Uterus (tissue), 4 donors: ENCODE results near the gene FERMT3. TPM values are rescaled to one million over a fixed set of nuclear protein-coding genes. Genes with fewer than 3 reads are reported as not detected.

Experiments used
- DNase-seq, 2 donors: peaks; one replicate each; pipeline ENCODE4 v3.0.0-alpha.2; 2019 to 2020
- H3K27ac ChIP-seq, 2 donors: fragments of 200-600 bp; sonication (generic); 1 replicate in 1 of 2; 2 replicates in 1 of 2; pipeline ENCODE4 v1.5.1; 2016 to 2018
- H3K27me3 ChIP-seq, 2 donors: fragments of 200-600 bp; sonication (generic); one replicate each; pipeline ENCODE4 v1.5.1; 2018 to 2019; ENCODE audit warnings: control low read depth in 1 of 2
- H3K36me3 ChIP-seq, 2 donors: fragments of 200-600 bp; sonication (generic); one replicate each; pipeline ENCODE4 v1.5.1; 2019; ENCODE audit warnings: control low read depth in 1 of 2
- H3K4me1 ChIP-seq, 2 donors: fragments of 200-600 bp; sonication (generic); one replicate each; pipeline ENCODE4 v1.5.1; 2018 to 2019; ENCODE audit warnings: control low read depth in 1 of 2
- H3K4me3 ChIP-seq, 2 donors: fragments of 200-600 bp; sonication (generic); 1 replicate in 1 of 2; 2 replicates in 1 of 2; pipeline ENCODE4 v1.5.1; 2018 to 2019; ENCODE audit warnings: mild to moderate bottlenecking in 1 of 2
- H3K9me3 ChIP-seq, 2 donors: fragments of 200-600 bp; sonication (generic); one replicate each; pipeline ENCODE4 v1.5.1; 2019; ENCODE audit warnings: control low read depth in 1 of 2
- POLR2A ChIP-seq, 2 donors: fragments of 450-650 bp; IDR thresholded peaks; one replicate each; pipeline ENCODE4 v1.6.1; 2016; ENCODE audit warnings: antibody characterized with exemption in 2 of 2, mild to moderate bottlenecking in 1 of 2, moderate library complexity in 1 of 2
- intact Hi-C: fragments of 100-400 bp; cut with DNase I; formaldehyde crosslinking; loops from one replicate; pipeline ENCODE4 v1.15.1; 2023; ENCODE audit warnings: low total_unique reads
- total RNA-seq, 4 donors: library from RNA; depleted of rRNA in 3 of 4; stranded (reverse); fragments of >200 nt in 3 of 4; gene quantifications; one replicate each; pipeline versions ENCODE4 v1.1.0 to v1.2.4, GENCODE V29; 2014 to 2023
- TF ChIP-seq, protein P1 (sequence below), 4 experiments: fragments of 200-600 bp in 2 of 4; fragments of 450-650 bp in 2 of 4; sonication (generic) in 2 of 4; IDR thresholded peaks; one replicate each; pipeline ENCODE4 v1.5.1; 2016 to 2019; ENCODE audit warnings: antibody characterized with exemption in 4 of 4, mild to moderate bottlenecking in 2 of 4, moderate library complexity in 1 of 4
- donor health status: DM: yes; HTN: yes; CAD: no.

FERMT3 gene
- total RNA-seq, 4 donors from 2014 or later, result 3.1 to 50.3 (median 9.3) TPM

DNA sequence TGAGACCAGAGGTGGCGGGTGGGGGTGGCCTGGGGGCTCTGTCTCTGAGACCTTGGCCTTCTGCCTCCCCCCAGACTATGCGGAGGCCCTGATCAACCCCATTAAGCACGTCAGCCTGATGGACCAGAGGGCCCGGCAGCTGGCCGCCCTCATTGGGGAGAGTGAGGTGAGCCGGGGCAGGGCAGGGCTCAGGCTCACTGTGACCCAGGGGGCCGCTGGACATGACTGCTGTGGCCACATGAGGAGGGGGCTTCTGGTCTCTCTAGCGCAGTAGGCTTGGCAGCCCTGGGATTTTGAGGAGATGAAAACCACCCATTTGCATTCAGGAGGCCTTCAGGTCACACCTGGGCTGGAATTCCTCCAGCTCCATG lies 57.4 kb downstream of the FERMT3 start:
- no peak for DNase-seq
- H3K9me3 ChIP-seq, result no peaks in the 10 kb centered on the region
- H3K36me3 ChIP-seq, result no peaks in the 10 kb centered on the region
- TF ChIP-seq, protein P1, sequence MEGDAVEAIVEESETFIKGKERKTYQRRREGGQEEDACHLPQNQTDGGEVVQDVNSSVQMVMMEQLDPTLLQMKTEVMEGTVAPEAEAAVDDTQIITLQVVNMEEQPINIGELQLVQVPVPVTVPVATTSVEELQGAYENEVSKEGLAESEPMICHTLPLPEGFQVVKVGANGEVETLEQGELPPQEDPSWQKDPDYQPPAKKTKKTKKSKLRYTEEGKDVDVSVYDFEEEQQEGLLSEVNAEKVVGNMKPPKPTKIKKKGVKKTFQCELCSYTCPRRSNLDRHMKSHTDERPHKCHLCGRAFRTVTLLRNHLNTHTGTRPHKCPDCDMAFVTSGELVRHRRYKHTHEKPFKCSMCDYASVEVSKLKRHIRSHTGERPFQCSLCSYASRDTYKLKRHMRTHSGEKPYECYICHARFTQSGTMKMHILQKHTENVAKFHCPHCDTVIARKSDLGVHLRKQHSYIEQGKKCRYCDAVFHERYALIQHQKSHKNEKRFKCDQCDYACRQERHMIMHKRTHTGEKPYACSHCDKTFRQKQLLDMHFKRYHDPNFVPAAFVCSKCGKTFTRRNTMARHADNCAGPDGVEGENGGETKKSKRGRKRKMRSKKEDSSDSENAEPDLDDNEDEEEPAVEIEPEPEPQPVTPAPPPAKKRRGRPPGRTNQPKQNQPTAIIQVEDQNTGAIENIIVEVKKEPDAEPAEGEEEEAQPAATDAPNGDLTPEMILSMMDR (IDR thresholded peaks at IDR 0.05), result no peak
- no peak for TF ChIP-seq POLR2A (IDR thresholded peaks at IDR 0.05)
- intact Hi-C loops, result no loop called here
- H3K4me3 ChIP-seq, result no peak overlapping the region
- no peaks in the 10 kb centered on the region for H3K27me3 ChIP-seq
- H3K27ac ChIP-seq, result no peak overlapping the region
- H3K4me1 ChIP-seq, result peaks cover 0 to 11% of the 10 kb centered on the region in 2 donors

- H3K4me3 ChIP-seq, result no peak overlapping the region
- intact Hi-C loops, result no loop called here
- H3K4me1 ChIP-seq, result peaks cover 0 to 11% of the 10 kb centered on the region in 2 donors
- no peak overlapping the region for H3K27ac ChIP-seq
- no peak for DNase-seq
- no peaks in the 10 kb centered on the region for H3K9me3 ChIP-seq
- no peaks in the 10 kb centered on the region for H3K27me3 ChIP-seq
- H3K36me3 ChIP-seq, result no peaks in the 10 kb centered on the region
- TF ChIP-seq POLR2A (IDR thresholded peaks at IDR 0.05), result no peak
- TF ChIP-seq, protein P1 (IDR thresholded peaks at IDR 0.05), result no peak
Observed at GRCh38 chr11:64264371-64264852, 57.9 kb downstream of the FERMT3 start.

GRCh38 chr11:64265176-64266160 lies 58.9 kb downstream of the FERMT3 start:
- no peaks in the 10 kb centered on the region for H3K9me3 ChIP-seq
- intact Hi-C loops, result no loop called here
- H3K4me1 ChIP-seq, result peaks cover 0 to 11% of the 10 kb centered on the region in 2 donors
- no peak for TF ChIP-seq POLR2A (IDR thresholded peaks at IDR 0.05)
- TF ChIP-seq, protein P1 (IDR thresholded peaks at IDR 0.05), result no peak
- H3K27me3 ChIP-seq, result no peaks in the 10 kb centered on the region
- H3K27ac ChIP-seq, result no peak overlapping the region
- no peak for DNase-seq
- H3K4me3 ChIP-seq, result no peak overlapping the region
- no peaks in the 10 kb centered on the region for H3K36me3 ChIP-seq

- no peaks in the 10 kb centered on the region for H3K27me3 ChIP-seq
- H3K36me3 ChIP-seq, result no peaks in the 10 kb centered on the region
- H3K4me1 ChIP-seq, result peaks cover 0 to 11% of the 10 kb centered on the region in 2 donors
- no peak for DNase-seq
- H3K4me3 ChIP-seq, result no peak overlapping the region
- H3K27ac ChIP-seq, result no peak overlapping the region
- TF ChIP-seq, protein P1 (IDR thresholded peaks at IDR 0.05), result no peak
- no peak for TF ChIP-seq POLR2A (IDR thresholded peaks at IDR 0.05)
- intact Hi-C loops, result no loop called here
- no peaks in the 10 kb centered on the region for H3K9me3 ChIP-seq
Observed at GRCh38 chr11:64266339-64266738, 59.8 kb downstream of the FERMT3 start.
